Vagina (tissue), 2 donors: ENCODE data around the gene CARS2. TPM values are rescaled to one million over a fixed set of nuclear protein-coding genes. Genes with fewer than 3 reads are reported as not detected.
A peak's percentile ranks its signal among the peaks of the same experiment; 100 is the strongest.

Experiments
- DNase-seq, 2 donors: peaks; one replicate each; pipeline ENCODE4 v3.0.0-alpha.2; 2017; ENCODE audit errors: extremely low spot score in 2 of 2
- H3K27ac ChIP-seq: fragments of 200-600 bp; sonication (generic); one replicate; pipeline ENCODE4 v1.5.1; 2019
- H3K27me3 ChIP-seq: fragments of 200-600 bp; sonication (generic); one replicate; pipeline ENCODE4 v1.5.1; 2019
- H3K36me3 ChIP-seq, 2 donors: fragments of 200-600 bp; sonication (generic); one replicate each; pipeline ENCODE4 v1.5.1; 2017 to 2019
- H3K4me1 ChIP-seq: fragments of 200-600 bp; sonication (generic); one replicate; pipeline ENCODE4 v1.5.1; 2019
- H3K4me3 ChIP-seq, 2 donors: fragments of 200-600 bp; sonication (generic); 1 replicate in 1 of 2; 2 replicates in 1 of 2; pipeline ENCODE4 v1.5.1; 2016 to 2019
- H3K9me3 ChIP-seq: fragments of 200-600 bp; sonication (generic); one replicate; pipeline ENCODE4 v1.5.1; 2019
- POLR2A ChIP-seq, 2 donors: fragments of 450-650 bp; IDR thresholded peaks; one replicate each; pipeline ENCODE4 v1.6.1; 2017; ENCODE audit warnings: antibody characterized with exemption in 2 of 2, mild to moderate bottlenecking in 2 of 2, moderate library complexity in 2 of 2
- POLR2AphosphoS5 ChIP-seq, 2 donors: sonication (generic); formaldehyde crosslinking; IDR thresholded peaks; one replicate each; pipeline ENCODE4 v1.9.0; 2017; ENCODE audit warnings: antibody characterized with exemption in 2 of 2, mild to moderate bottlenecking in 2 of 2, low read depth in 1 of 2; ENCODE audit not compliant: insufficient read depth in 1 of 2
- intact Hi-C: fragments of 100-400 bp; cut with DNase I; formaldehyde crosslinking; loops from one replicate; pipeline ENCODE4 v1.15.1; 2023
- total RNA-seq: library from RNA; depleted of rRNA; stranded (reverse); fragments of >200 nt; gene quantifications from one replicate; pipeline ENCODE4 v1.2.3, GENCODE V29; 2016
- TF ChIP-seq, protein P1 (sequence below), 3 experiments: fragments of 450-650 bp in 2 of 3; fragments of 200-600 bp in 1 of 3; sonication (generic) in 1 of 3; IDR thresholded peaks; one replicate each; pipeline ENCODE4 v1.5.1; 2017 to 2019; ENCODE audit warnings: antibody characterized with exemption in 3 of 3, mild to moderate bottlenecking in 2 of 3, moderate library complexity in 2 of 3

The CARS2 gene
- total RNA-seq, 1 donor from 2014 or later = 65.1 TPM

DNA sequence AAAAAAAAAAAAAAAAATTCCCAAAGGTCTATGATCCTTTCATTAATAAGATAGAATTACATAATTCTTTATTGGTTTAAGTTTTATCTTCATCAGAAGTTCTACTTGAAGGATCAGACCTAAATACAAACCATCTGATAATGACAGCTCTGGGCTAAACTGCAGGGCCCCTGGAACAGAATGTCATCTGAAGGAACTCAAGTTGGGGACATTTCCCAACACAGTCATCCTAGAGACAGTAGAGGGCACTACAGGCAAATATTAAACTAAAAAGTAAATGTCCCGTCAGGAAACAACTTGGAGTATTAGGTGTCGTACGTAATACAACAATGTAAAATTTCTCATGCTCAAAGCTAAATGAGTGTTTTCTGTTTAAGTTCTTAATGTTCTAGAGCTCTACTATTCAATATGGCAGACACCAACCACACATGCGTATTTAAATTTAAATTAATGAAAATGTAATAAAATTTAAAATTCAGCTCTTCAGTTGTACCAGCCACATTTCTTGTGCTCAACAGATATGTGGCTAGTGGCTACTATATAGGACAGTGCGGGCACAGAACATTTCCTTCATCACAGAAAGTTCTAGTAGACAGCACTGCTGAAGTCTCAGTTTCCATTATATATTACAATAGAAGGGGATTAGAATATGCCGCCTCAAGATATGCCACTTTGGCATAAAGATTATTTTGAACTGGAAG is 112.3 kb downstream of the CARS2 start:
- TF ChIP-seq POLR2A (IDR thresholded peaks at IDR 0.05) = no peak
- TF ChIP-seq, protein P1, sequence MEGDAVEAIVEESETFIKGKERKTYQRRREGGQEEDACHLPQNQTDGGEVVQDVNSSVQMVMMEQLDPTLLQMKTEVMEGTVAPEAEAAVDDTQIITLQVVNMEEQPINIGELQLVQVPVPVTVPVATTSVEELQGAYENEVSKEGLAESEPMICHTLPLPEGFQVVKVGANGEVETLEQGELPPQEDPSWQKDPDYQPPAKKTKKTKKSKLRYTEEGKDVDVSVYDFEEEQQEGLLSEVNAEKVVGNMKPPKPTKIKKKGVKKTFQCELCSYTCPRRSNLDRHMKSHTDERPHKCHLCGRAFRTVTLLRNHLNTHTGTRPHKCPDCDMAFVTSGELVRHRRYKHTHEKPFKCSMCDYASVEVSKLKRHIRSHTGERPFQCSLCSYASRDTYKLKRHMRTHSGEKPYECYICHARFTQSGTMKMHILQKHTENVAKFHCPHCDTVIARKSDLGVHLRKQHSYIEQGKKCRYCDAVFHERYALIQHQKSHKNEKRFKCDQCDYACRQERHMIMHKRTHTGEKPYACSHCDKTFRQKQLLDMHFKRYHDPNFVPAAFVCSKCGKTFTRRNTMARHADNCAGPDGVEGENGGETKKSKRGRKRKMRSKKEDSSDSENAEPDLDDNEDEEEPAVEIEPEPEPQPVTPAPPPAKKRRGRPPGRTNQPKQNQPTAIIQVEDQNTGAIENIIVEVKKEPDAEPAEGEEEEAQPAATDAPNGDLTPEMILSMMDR (IDR thresholded peaks at IDR 0.05) = peak; percentile 28 to 81 (median 60)
- TF ChIP-seq POLR2AphosphoS5 (IDR thresholded peaks at IDR 0.05; ENCODE audit: insufficient read depth in 1 of 2, low read depth in 1 of 2) = peak in 1 of 2 donors; percentile 41
- Histone ChIP-seq H3K9me3 (no peaks in the 10 kb centered on the region), H3K4me3 (no peak overlapping the region), H3K36me3 (no peaks in the 10 kb centered on the region), H3K4me1 (peaks cover 4% of the 10 kb centered on the region), H3K27ac (no peak overlapping the region), H3K27me3 (no peaks in the 10 kb centered on the region)
- no peak for DNase-seq
- intact Hi-C loops = loop anchor here (10.0 kb wide), 1 partner anchor 221 kb away; no protein-coding TSS in a partner anchor

DNA sequence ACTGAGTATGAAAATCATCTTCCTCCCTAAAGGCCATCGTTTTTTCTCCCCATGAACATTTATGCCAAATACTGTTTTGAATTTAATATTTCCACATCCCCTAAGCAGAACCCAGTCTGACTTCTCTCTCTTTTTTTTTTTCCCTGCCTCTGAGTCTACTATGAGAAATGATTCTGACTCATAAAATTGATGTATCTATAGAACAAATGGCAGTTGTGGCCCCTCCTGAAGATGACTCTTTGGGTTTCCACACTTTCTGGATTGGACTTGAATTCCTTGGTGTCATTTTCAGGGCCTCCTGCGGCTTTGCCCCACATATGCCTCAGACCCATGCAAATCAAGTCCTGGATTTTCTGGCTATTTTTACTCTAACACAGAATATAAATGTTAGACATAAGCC is 113.3 kb downstream of the CARS2 start:
- intact Hi-C loops = loop anchor here (10.0 kb wide), 1 partner anchor 222 kb away; no protein-coding TSS in a partner anchor
- no peak overlapping the region for H3K4me3 ChIP-seq
- peaks cover 4% of the 10 kb centered on the region for H3K4me1 ChIP-seq
- DNase-seq = no peak
- H3K9me3 ChIP-seq = no peaks in the 10 kb centered on the region
- H3K36me3 ChIP-seq = no peaks in the 10 kb centered on the region
- no peak overlapping the region for H3K27ac ChIP-seq
- H3K27me3 ChIP-seq = no peaks in the 10 kb centered on the region
- TF ChIP-seq, protein P1 (IDR thresholded peaks at IDR 0.05) = no peak
- TF ChIP-seq POLR2A (IDR thresholded peaks at IDR 0.05) = no peak
- TF ChIP-seq POLR2AphosphoS5 (IDR thresholded peaks at IDR 0.05; ENCODE audit: insufficient read depth in 1 of 2, low read depth in 1 of 2) = no peak

Other genes starting within 250 kb of the CARS2 start
- gene RAB20, start 144.4 kb downstream of the CARS2 start, total RNA-seq = 15.2 TPM
- gene NAXD, start 90.6 kb downstream of the CARS2 start, total RNA-seq = 17.2 TPM
- gene ING1, start 7.6 kb upstream of the CARS2 start, total RNA-seq = 25.5 TPM
- gene ANKRD10, start 209.0 kb upstream of the CARS2 start, total RNA-seq = 114 TPM